ENCODE measurements around the gene TNNC2. TPM values are rescaled to one million over a fixed set of nuclear protein-coding genes. Genes with fewer than 3 reads are reported as not detected.
"Not testable (repeated sequence)": the region's sequence is repeated elsewhere in the genome, so short reads cannot be mapped to it uniquely, and the experiment has no call there.

Gene TNNC2
- polyA plus RNA-seq, 1 experiment = 0.45 TPM

DNA sequence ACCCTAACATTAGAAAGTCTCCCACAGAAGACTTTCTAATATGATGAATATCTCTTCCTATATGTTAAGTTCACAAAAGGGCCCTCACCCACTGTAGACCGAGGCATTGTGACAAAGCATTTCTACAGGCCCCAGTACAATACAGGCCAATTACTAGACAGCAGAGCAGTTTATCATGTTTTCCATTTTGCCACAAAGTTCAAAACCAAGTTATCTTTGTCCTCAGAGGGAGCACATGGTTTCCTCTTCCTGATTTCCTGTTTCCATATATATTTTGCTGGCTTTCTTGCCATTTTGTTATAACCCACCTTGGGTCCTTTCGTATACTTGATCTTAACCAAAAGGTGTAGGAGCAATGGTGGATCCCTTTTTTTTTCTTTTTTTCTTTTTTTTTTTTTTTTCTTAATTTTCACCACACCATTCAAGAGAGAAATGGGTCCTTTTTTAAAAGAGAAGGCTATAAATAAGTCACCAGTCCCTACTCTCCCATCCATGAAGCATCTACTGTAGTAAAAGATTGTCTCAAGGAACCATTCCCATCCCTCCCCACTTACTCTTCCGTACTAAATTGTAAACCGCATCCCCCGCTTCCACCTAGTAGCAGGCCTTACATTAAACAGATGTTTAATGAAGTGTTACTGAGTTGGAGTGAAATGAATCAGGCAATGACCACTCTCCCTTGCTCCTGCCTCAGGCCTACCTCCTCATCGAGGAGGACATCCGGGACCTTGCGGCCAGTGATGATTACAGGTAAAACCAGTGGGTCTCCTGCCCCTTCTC, 16.7 kb downstream of the TNNC2 start:
- Histone ChIP-seq H3K27ac (ENCODE audit: low read depth, low read length) (no peak overlapping the region), H3K9me3 (ENCODE audit: control insufficient read depth, insufficient read depth, low read length) (no peaks in the 10 kb centered on the region; the same call in 1 of the 2 replicates), H3K27me3 (ENCODE audit: control insufficient read depth, insufficient read depth, low read length) (no peaks in the 10 kb centered on the region), H3K4me3 (ENCODE audit: low read depth, low read length) (no peak overlapping the region)
- ChIA-PET CTCF (interaction anchor here (3.1 kb wide), 1 partner anchor 11 kb away, joined by 19 read pairs; no protein-coding TSS in a partner anchor), POLR2A (no interaction called here)
- DNase-seq (ENCODE audit: low read depth, low spot score) = no peak
- TF ChIP-seq, protein P1, sequence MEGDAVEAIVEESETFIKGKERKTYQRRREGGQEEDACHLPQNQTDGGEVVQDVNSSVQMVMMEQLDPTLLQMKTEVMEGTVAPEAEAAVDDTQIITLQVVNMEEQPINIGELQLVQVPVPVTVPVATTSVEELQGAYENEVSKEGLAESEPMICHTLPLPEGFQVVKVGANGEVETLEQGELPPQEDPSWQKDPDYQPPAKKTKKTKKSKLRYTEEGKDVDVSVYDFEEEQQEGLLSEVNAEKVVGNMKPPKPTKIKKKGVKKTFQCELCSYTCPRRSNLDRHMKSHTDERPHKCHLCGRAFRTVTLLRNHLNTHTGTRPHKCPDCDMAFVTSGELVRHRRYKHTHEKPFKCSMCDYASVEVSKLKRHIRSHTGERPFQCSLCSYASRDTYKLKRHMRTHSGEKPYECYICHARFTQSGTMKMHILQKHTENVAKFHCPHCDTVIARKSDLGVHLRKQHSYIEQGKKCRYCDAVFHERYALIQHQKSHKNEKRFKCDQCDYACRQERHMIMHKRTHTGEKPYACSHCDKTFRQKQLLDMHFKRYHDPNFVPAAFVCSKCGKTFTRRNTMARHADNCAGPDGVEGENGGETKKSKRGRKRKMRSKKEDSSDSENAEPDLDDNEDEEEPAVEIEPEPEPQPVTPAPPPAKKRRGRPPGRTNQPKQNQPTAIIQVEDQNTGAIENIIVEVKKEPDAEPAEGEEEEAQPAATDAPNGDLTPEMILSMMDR (IDR thresholded peaks at IDR 0.05; ENCODE audit: low read depth, low read length) = no peak

DNA sequence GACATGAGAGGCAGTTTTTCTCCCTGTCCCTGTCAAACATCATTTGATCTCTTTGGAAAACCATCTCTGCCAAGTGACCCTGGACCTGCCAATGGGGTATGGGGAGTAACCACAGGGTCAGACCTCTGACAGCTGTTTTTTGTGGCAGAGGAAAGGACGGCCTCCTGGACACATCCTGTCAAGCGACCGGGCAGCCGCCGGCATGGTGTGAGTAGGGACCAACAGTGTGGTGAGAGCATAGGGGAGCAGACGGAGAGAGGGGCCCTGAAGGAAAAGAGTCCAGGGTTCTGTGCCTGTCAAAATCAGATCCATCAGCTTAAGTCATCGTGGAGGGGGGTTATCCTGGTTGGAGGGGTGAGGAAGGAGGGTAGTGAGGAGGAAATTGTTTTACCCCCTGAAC, 25.3 kb downstream of the TNNC2 start:
- CTCF ChIA-PET = no interaction called here
- Histone ChIP-seq H3K9me3 (ENCODE audit: control insufficient read depth, insufficient read depth, low read length) (no peaks in the 10 kb centered on the region), H3K27me3 (ENCODE audit: control insufficient read depth, insufficient read depth, low read length) (no peaks in the 10 kb centered on the region), H3K4me3 (ENCODE audit: low read depth, low read length) (no peak overlapping the region), H3K27ac (ENCODE audit: low read depth, low read length) (no peak overlapping the region)
- POLR2A ChIA-PET = interaction anchor here (0.7 kb wide), 1 partner anchor 11 kb away, joined by 4 read pairs; the partner anchor contains the start of gene WFDC3
- TF ChIP-seq, protein P1 (IDR thresholded peaks at IDR 0.05; ENCODE audit: low read depth, low read length) = no peak
- DNase-seq (ENCODE audit: low read depth, low spot score) = no peak

DNA sequence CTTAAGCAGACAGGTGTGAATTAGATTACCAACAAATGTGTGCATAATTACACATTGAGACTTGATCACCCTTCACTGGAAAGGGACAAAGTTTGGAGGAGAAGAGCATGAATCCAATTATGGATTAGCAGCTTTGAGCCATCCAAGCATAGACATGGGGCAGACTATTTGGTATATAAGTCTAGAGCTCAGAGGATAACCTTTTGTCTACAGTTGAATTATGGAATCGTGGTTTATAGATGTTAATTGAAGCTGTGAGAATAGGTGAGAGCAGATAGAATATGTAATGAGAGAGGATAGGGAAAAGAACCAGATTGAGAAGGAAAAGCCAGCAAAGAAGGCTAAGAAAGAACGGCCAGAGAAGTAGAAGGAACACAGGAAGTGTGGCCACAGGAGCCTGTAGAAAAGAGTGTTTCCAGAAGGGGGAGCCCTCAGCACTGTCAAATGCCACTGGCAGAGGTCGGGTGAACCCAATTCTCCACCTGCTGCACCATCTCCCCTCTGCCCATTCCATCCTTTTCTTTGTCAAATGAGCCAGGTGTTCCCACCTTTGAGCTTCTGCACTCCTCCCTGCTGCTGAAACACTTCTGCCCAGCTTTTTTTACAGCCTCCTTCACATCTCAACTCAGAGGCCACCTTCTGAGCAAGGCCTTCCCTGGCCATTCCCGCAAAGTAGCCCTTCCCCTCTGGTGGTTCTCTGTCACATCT, 28.0 kb downstream of the TNNC2 start:
- TF ChIP-seq, protein P1 (IDR thresholded peaks at IDR 0.05; ENCODE audit: low read depth, low read length) = peak; percentile 79
- ChIA-PET CTCF (interaction anchor here (0.5 to 3.2 kb wide), 40 partner anchors 9 to 550 kb away, joined by 3 to 25 read pairs (median 4); partner anchors contain the start of genes SNX21, SYS1 and ZSWIM1), POLR2A (interaction anchor here (0.6 kb wide), 1 partner anchor 136 kb away, joined by 4 read pairs; no protein-coding TSS in a partner anchor)
- no peak overlapping the region for H3K4me3 ChIP-seq (ENCODE audit: low read depth, low read length)
- DNase-seq (ENCODE audit: low read depth, low spot score) = no peak
- H3K27ac ChIP-seq (ENCODE audit: low read depth, low read length) = no peak overlapping the region
- H3K27me3 ChIP-seq (ENCODE audit: control insufficient read depth, insufficient read depth, low read length) = no peaks in the 10 kb centered on the region
- H3K9me3 ChIP-seq (ENCODE audit: control insufficient read depth, insufficient read depth, low read length) = no peaks in the 10 kb centered on the region

DNA sequence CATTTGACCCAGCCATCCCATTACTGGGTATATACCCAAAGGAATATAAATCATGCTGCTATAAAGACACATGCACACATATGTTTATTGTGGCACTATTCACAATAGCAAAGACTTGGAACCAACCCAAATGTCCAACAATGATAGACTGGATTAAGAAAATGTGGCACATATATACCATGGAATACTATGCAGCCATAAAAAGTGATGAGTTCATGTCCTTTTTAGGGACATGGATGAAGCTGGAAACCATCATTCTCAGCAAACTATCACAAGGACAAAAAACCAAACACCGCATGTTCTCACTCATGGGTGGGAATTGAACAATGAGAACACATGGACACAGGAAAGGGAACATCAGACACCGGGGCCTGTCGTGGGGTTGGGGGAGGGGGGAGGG, 29.2 kb downstream of the TNNC2 start:
- CTCF ChIA-PET = interaction anchor here (1.1 to 2.8 kb wide), 7 partner anchors 14 to 94 kb away, joined by 3 to 13 read pairs (median 6); partner anchors contain the start of gene ZSWIM1
- H3K27ac ChIP-seq (ENCODE audit: low read depth, low read length); DNase-seq (ENCODE audit: low read depth, low spot score); H3K27me3 ChIP-seq (ENCODE audit: control insufficient read depth, insufficient read depth, low read length); H3K4me3 ChIP-seq (ENCODE audit: low read depth, low read length); H3K9me3 ChIP-seq (ENCODE audit: control insufficient read depth, insufficient read depth, low read length); POLR2A ChIA-PET: not testable (repeated sequence)

DNA sequence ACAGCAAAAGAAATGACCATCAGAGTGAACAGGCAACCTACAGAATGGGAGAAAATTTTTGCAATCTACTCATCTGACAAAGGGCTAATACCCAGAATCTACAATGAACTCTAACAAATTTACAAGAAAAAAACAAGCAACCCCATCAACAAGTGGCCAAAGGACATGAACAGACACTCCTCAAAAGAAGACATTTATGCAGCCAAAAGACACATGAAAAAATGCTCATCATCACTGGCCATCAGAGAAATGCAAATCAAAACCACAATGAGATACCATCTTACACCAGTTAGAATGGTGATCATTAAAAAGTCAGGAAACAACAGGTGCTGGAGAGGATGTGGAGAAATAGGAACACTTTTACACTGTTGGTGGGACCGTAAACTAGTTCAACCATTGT, 29.6 kb downstream of the TNNC2 start:
- H3K4me3 ChIP-seq (ENCODE audit: low read depth, low read length); DNase-seq (ENCODE audit: low read depth, low spot score); H3K27me3 ChIP-seq (ENCODE audit: control insufficient read depth, insufficient read depth, low read length); CTCF ChIA-PET; H3K9me3 ChIP-seq (ENCODE audit: control insufficient read depth, insufficient read depth, low read length); POLR2A ChIA-PET; H3K27ac ChIP-seq (ENCODE audit: low read depth, low read length): not testable (repeated sequence)
